Lower leg skin (tissue), 4 donors: ENCODE data around the gene PTGFRN. TPM values are rescaled to one million over a fixed set of nuclear protein-coding genes. Genes with fewer than 3 reads are reported as not detected.
"Not testable (repeated sequence)": the region's sequence is repeated elsewhere in the genome, so short reads cannot be mapped to it uniquely, and the experiment has no call there.

Experiments used
- DNase-seq, 2 donors: peaks; one replicate each; pipeline ENCODE4 v3.0.0-alpha.2; 2019; ENCODE audit warnings: low spot score in 2 of 2
- H3K4me3 ChIP-seq: fragments of 200-600 bp; sonication (generic); 2 replicates; pipeline ENCODE4 v1.5.1; 2017; ENCODE audit warnings: mild to moderate bottlenecking, low read depth; ENCODE audit not compliant: poor library complexity, severe bottlenecking
- CTCF ChIP-seq, 3 donors: fragments of 450-650 bp; IDR thresholded peaks; one replicate each; pipeline ENCODE4 v1.5.1; 2016; ENCODE audit warnings: antibody characterized with exemption in 3 of 3, mild to moderate bottlenecking in 3 of 3, moderate library complexity in 2 of 3
- POLR2A ChIP-seq, 2 donors: fragments of 450-650 bp; IDR thresholded peaks; one replicate each; pipeline ENCODE4 v1.6.1; 2016 to 2017; ENCODE audit warnings: antibody characterized with exemption in 2 of 2, mild to moderate bottlenecking in 1 of 2, moderate library complexity in 1 of 2
- WGBS, 2 donors: methylation state at CpG; one replicate each; pipeline ENCODE4 v1.1.5; 2018; 5-methylcytosine and 5-hydroxymethylcytosine counted together
- intact Hi-C: fragments of 100-400 bp; cut with DNase I; formaldehyde crosslinking; loops from one replicate; pipeline ENCODE4 v1.15.0; 2023; ENCODE audit warnings: low total_unique reads
- total RNA-seq, 4 donors: library from RNA; depleted of rRNA; stranded (reverse); fragments of >200 nt; gene quantifications; one replicate each; pipeline ENCODE4 v1.1.0, GENCODE V29; 2016

PTGFRN gene
- total RNA-seq, 4 donors from 2014 or later: 58.0 to 92.4 (median 84.5) TPM

GRCh38 chr1:116968724-116969123, 59.0 kb downstream of the PTGFRN start:
- no peak for DNase-seq
- H3K4me3 ChIP-seq: no peak overlapping the region
- WGBS, 2 donors: 64 to 96% methylated on average over 3 of the region's 3 CpGs
- intact Hi-C loops: no loop called here
- TF ChIP-seq POLR2A (IDR thresholded peaks at IDR 0.05) (no peak), CTCF (IDR thresholded peaks at IDR 0.05) (no peak)

- DNase-seq: no peak
- no peak overlapping the region for H3K4me3 ChIP-seq
- intact Hi-C loops: no loop called here
- TF ChIP-seq CTCF (IDR thresholded peaks at IDR 0.05) (no peak), POLR2A (IDR thresholded peaks at IDR 0.05) (no peak)
- 80 to 82% methylated on average over 4 of the region's 4 CpGs for WGBS, 2 donors
Observed at GRCh38 chr1:116971258-116971860, 61.6 kb downstream of the PTGFRN start.

- WGBS, 2 donors: 74 to 79% methylated on average over 6 of the region's 6 CpGs
- TF ChIP-seq CTCF (IDR thresholded peaks at IDR 0.05) (no peak), POLR2A (IDR thresholded peaks at IDR 0.05) (no peak)
- DNase-seq: no peak
- intact Hi-C loops: no loop called here
- no peak overlapping the region for H3K4me3 ChIP-seq
Observed at GRCh38 chr1:116971965-116972673, 62.4 kb downstream of the PTGFRN start.

GRCh38 chr1:116972674-116973030, 62.9 kb downstream of the PTGFRN start:
- no peak for TF ChIP-seq POLR2A (IDR thresholded peaks at IDR 0.05)
- TF ChIP-seq CTCF (IDR thresholded peaks at IDR 0.05): no peak
- intact Hi-C loops: no loop called here
- 46 to 49% methylated on average over 2 of the region's 2 CpGs for WGBS, 2 donors
- DNase-seq: no peak
- no peak overlapping the region for H3K4me3 ChIP-seq

GRCh38 chr1:116980309-116980708, 70.6 kb downstream of the PTGFRN start:
- 100% methylated on average over 1 of the region's 1 CpG for WGBS, 2 donors
- intact Hi-C loops, DNase-seq, H3K4me3 ChIP-seq: not testable (repeated sequence)

- 92% methylated on average over 2 of the region's 2 CpGs for WGBS, 2 donors
- no peak for DNase-seq
- intact Hi-C loops: no loop called here
- H3K4me3 ChIP-seq: no peak overlapping the region
- TF ChIP-seq CTCF (IDR thresholded peaks at IDR 0.05) (no peak), POLR2A (IDR thresholded peaks at IDR 0.05) (no peak)
Observed at GRCh38 chr1:116981521-116982037, 71.9 kb downstream of the PTGFRN start.
